Femur (tissue), 1 donor: ENCODE data around the gene MTCL1.

Experiments used
- DNase-seq: peaks from one replicate; pipeline ENCODE4 v3.0.0-alpha.2; 2017

MTCL1 gene

GRCh38 chr18:8874872-8875271 is 169.5 kb downstream of the MTCL1 start:
- no peak for DNase-seq

- DNase-seq = no peak
Measured at GRCh38 chr18:8876887-8877286, 171.5 kb downstream of the MTCL1 start.

GRCh38 chr18:8881103-8881502 is 175.7 kb downstream of the MTCL1 start:
- DNase-seq = no peak
